ENCODE results near the gene GNAT2.
A peak's percentile ranks its signal among the peaks of the same experiment; 100 is the strongest.

The GNAT2 gene

GRCh38 chr1:109641078-109641740 is 21.8 kb upstream of the GNAT2 start:
- DNase-seq = no peak

- DNase-seq = peak; percentile 87
Observed at GRCh38 chr1:109640285-109640865, 21.0 kb upstream of the GNAT2 start.

GRCh38 chr1:109639841-109640184 is 20.4 kb upstream of the GNAT2 start:
- no peak for DNase-seq

GRCh38 chr1:109639063-109639840 is 19.8 kb upstream of the GNAT2 start:
- DNase-seq = no peak

- no peak for DNase-seq
Observed at GRCh38 chr1:109637446-109637845, 18.0 kb upstream of the GNAT2 start.

DNA sequence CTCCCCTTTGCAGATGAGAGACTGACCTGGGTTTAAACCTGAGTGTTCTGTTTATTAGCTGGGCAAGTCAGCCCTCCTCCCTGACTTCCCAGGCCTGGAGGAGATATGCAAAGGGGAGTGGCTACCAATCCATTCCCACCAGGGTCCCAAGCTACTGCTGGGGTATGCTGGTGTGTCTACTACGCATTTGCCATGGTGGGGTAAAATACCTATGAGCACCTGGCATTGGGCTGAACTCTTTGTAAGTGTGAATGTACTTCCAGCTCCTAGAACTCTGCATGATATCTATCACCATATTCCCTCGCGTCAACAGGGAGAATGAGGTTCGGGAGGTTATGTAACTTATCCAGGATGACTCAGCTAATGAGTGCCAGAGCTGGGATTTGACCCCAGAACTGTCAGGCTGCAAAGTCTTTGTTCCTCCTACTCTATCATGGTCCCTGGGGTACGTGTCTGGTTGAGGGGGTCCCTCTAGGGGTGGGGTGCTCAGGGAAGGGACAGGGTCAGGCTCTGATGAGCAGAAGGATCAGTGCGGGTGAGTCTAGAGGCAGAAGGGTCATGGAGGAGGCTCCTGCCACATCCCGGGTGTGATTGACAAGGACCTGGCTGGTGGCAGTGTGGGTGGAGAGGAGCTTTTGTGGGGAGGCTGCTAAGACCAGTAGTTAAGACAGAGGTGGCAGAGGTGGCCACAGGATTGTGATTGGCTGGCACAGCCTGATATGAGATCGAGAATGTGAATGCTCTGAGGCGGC is 17.0 kb upstream of the GNAT2 start:
- no peak for DNase-seq

DNA sequence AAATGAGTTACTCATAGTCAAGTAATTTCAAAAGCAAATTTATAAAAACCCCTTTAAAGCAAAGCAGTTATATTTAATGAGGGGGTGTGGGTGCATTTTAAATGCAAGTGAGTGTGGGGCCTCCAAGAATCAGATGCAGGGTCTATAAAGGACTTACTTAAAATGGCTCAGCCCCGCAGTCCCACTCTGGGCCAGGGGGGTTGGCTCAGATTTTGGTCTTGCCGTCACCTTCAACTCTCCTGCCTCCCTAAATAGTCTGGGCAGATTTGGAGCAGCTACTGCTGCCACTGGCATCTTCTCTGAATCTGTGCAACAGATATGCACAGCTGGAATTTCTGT is 16.4 kb upstream of the GNAT2 start:
- no peak for DNase-seq

GRCh38 chr1:109634771-109635750 is 15.6 kb upstream of the GNAT2 start:
- DNase-seq = peak; percentile 9

DNA sequence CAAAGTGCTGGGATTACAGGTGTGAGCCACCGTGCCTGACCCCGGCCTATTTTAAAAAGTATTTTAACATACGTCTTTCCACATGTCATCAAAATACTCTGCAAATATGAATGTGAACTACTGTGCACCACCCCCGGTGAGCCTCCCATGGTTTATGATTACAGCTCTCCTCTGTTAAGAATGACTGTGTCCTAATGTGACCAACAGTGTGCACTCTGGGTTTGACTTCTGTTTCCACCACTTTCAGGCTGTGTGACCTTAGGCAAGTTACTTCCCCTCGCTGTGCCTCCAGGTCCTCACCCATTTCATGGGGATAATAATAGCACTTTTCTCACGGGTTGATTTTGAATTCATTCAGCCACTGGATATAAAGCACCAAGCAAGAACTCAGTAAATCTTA is 14.9 kb upstream of the GNAT2 start:
- no peak for DNase-seq

DNA sequence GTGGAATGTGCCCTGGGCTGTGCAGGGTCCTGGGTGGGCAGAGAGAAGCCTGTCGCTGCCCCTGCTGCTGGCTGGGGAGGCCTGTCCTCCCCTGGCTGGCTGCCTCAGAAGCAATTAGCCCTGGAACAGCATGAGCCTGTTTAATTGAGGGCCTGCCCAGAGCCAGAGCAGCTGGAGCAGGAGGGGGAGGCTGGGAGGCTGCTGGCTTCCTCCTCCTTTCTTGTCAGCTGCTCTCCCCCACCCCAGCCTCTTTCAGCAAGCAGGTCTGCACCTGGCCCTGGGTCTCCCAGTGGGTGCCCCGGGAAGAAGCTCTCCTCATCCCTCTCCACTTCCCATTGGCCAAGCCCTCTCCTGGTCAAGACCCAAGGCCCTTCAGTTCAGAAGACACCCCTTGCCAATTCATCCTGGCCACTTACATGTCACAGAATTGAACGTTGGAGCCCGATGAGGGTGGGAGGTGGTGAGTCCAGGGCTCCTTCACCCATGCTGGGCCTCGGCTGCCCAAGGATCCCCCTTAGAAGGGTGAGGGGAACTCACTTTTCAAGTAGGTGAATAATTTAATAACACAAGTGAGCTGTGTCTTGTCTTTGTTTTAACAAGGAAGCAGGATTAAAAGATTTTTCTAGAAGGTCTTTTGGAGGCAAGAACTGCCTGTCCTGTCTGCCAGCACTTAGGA is 13.4 kb upstream of the GNAT2 start:
- DNase-seq = no peak

DNA sequence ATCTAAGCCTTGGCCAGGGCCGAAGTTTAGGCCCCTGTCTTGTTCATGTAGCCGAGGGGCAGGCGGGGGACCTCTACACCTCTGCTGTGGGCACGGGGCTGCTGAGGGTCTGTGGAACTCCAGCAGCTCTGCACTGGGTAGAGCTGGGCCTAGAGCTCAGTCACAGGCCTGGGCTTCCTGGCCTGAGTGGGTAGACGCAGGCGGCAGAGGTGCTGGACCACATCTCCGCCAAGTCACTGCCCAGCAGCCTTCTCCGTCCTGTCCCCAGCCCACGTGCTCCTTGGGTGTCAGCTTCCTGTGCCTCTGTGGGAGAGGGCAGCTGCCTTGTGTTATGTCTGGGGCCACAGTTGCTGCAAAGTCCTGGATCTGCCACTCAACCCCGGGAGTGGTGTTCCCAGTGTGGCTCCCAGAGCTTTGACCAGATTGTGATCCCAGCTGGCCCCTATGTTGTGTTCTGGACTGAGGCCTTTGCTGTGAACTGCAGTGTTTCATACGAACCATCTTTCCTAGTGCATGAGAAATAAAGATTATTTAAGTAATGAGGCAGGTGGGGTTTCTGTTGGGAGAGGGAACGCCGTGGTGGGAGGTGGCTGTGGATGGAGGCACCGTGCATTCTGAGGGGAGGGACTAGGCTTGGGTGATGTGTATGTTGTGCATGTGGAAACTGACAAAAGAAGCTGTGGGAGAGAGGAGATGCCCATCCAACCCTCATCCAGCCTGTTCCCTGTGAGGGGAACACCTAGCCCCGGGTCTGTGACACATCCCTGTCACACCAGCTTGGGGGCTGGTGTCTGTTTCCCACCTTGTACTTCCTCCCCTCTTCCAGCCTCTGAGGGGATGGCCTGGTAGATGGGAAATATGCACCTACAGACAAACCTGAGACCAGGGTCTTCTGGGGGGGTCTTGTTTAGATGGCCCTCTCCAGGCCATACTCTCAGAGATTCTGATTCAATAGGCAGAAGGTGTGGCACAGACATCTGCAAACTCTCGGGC is 12.4 kb upstream of the GNAT2 start:
- DNase-seq = no peak

- DNase-seq = no peak
Observed at GRCh38 chr1:109630898-109631512, 11.6 kb upstream of the GNAT2 start.

DNA sequence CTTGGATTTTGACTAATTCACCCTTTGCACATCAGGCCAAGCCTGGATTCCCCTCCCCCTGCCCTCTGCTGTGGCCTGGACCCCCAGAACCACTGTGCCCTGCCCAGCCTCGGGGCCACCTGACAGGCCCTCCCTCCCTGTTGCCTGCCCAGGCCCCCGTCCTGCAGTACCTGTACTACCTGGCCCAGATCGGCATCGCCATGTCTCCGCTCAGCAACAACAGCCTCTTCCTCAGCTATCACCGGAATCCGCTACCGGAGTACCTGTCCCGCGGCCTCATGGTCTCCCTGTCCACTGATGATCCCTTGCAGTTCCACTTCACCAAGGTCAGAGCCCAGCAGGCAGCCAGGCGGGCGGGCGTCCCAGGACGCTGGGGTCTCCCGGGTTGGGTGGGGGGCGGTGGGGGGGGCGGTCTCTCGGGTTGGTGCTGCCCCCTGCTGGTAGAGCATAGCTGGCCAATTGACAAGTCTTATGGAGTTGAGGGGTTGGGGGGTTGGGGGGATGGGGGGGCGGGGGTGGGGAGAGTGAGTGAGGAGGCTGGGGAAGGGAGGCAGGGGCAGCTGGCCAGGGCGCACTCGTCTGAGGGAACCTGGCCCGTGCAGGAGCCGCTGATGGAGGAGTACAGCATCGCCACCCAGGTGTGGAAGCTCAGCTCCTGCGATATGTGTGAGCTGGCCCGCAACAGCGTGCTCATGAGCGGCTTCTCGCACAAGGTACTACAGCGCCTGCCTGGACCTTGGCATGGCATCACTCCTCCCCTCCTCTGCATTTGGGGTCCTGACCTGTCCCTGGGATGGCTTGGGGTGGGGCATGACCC is 10.9 kb upstream of the GNAT2 start:
- DNase-seq = peak; percentile 34

DNA sequence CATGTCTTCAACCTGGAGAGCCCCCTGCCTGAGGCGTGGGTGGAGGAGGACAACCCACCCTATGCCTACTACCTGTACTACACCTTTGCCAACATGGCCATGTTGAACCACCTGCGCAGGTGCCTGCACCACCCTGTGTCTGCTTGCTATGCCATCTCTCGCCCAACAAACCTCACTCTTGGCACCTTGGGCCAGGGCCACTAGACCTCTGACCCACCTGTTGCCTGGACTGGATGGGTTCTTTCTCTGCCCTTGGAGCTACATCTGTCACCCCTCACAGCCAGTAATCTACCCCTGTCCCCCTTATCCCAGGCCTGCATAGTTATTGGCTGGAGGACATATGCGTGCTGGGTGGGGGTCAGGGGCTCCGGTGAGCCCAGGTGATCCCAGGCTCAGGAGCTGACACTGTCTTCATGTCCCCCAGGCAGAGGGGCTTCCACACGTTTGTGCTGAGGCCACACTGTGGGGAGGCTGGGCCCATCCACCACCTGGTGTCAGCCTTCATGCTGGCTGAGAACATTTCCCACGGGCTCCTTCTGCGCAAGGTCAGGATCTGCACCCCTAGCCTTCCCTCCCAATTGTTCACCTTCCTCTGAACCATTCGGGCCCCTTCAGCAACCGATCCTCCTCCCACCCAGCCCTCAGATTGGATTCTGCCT is 10.1 kb upstream of the GNAT2 start:
- no peak for DNase-seq

DNA sequence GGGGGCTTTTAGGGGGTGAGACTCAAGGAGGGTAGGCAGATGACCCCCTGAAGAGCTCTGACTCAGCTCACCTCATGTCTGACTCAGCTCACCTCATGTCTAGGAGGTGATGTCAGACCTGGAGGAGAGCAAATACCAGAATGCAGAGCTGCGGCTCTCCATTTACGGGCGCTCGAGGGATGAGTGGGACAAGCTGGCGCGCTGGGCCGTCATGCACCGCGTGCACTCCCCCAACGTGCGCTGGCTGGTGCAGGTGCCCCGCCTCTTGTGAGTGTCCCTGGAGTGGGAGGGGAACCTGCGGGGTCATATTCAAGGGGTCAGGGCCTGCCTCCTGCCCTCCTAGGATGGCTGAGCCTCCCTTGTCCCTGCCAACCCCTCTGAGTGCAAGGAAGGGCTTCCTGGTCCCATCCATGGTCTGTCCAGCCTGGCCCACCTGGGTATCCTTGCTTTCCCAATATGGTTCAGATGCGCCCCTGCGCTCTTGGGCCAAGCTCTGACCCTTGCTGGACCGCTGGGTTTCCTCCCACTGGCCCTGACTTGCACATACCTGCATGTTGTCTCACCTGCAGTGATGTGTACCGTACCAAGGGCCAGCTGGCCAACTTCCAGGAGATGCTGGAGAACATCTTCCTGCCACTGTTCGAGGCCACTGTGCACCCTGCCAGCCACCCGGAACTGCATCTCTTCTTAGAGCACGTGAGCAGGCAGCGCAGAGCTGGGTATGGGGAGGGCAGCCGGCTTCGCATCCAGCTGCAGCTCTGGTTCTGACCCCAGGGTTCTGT is 9.3 kb upstream of the GNAT2 start:
- no peak for DNase-seq

DNA sequence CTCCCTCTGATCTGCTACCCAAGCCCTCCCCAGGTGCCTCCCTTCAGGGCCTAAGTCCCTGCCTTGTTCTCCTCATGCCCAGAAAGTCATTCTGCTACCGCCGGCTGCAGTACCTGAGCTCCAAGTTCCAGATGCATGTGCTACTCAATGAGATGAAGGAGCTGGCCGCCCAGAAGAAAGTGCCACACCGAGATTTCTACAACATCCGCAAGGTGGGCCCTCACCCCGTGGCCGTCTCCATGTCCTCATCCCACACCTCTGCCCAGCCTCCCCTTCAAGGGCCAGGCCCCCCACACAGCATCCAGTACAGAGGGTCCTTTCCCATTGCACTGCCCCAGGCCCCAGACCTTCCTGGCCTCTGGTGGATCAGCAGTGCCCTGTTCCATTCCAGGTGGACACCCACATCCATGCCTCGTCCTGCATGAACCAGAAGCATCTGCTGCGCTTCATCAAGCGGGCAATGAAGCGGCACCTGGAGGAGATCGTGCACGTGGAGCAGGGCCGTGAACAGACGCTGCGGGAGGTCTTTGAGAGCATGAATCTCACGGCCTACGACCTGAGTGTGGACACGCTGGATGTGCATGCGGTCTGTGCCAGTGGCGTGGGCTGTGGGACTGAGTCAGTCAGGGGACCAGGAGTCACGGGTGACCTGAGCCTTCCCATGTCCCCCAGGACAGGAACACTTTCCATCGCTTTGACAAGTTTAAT is 8.4 kb upstream of the GNAT2 start:
- DNase-seq = no peak

Data from stimulated activated naive CD4-positive, alpha-beta T cell treated with Interleukin-2 at 50 U/mL for 16 hours (primary cell).